Osteocyte (in vitro differentiated cells): Measurements from ENCODE around the gene SNAI3. TPM values are rescaled to one million over a fixed set of nuclear protein-coding genes. Genes with fewer than 3 reads are reported as not detected.

ENCODE experiments used
- DNase-seq: peaks from one replicate; pipeline ENCODE4 v3.0.0; 2021; ENCODE audit warnings: mixed read lengths; ENCODE audit not compliant: unreplicated experiment; ENCODE audit errors: extremely low spot score
- H3K27ac Mint-ChIP-seq: one replicate; pipeline ENCODE4 v1.8.0; 2021; ENCODE audit warnings: mild to moderate bottlenecking, mixed read lengths; ENCODE audit not compliant: unreplicated experiment
- H3K27me3 Mint-ChIP-seq: one replicate; pipeline ENCODE4 v1.8.0; 2021; ENCODE audit warnings: mixed read lengths; ENCODE audit not compliant: unreplicated experiment
- H3K36me3 Mint-ChIP-seq: one replicate; pipeline ENCODE4 v1.8.0; 2021; ENCODE audit warnings: mixed read lengths; ENCODE audit not compliant: unreplicated experiment
- H3K4me1 Mint-ChIP-seq: one replicate; pipeline ENCODE4 v1.8.0; 2021; ENCODE audit warnings: mixed read lengths; ENCODE audit not compliant: unreplicated experiment
- H3K4me3 Mint-ChIP-seq: one replicate; pipeline ENCODE4 v1.8.0; 2021; ENCODE audit warnings: mild to moderate bottlenecking, moderate library complexity, mixed read lengths; ENCODE audit not compliant: unreplicated experiment
- H3K9me3 Mint-ChIP-seq: one replicate; pipeline ENCODE4 v1.8.0; 2021; ENCODE audit warnings: mixed read lengths; ENCODE audit not compliant: unreplicated experiment
- CTCF ChIP-seq: fragments of 200-600 bp; sonication (generic); IDR thresholded peaks from 2 replicates; pipeline ENCODE4 v1.5.0; 2021; ENCODE audit warnings: antibody characterized with exemption, mild to moderate bottlenecking, moderate library complexity
- total RNA-seq: library from RNA; stranded (reverse); gene quantifications from 2 replicates; pipeline ENCODE4 v1.2.1, GENCODE V29; 2021

The SNAI3 gene
- total RNA-seq, 1 donor from 2014 or later, result not detected

GRCh38 chr16:88703486-88704309 lies 17.4 kb upstream of the SNAI3 start:
- H3K27ac Mint-ChIP-seq, result no peak overlapping the region
- no peaks in the 10 kb centered on the region for H3K36me3 Mint-ChIP-seq
- peaks cover 33% of the 10 kb centered on the region for H3K4me1 Mint-ChIP-seq
- H3K4me3 Mint-ChIP-seq, result peak overlapping the region; percentile 21
- DNase-seq, result no peak
- H3K9me3 Mint-ChIP-seq, result no peaks in the 10 kb centered on the region
- no peaks in the 10 kb centered on the region for H3K27me3 Mint-ChIP-seq
- no peak for TF ChIP-seq CTCF

GRCh38 chr16:88702371-88703210 lies 16.3 kb upstream of the SNAI3 start:
- Mint-ChIP-seq H3K27me3 (no peaks in the 10 kb centered on the region), H3K4me1 (peaks cover 32% of the 10 kb centered on the region), H3K4me3 (peak overlapping the region; percentile 35), H3K36me3 (peaks cover 3% of the 10 kb centered on the region), H3K27ac (no peak overlapping the region), H3K9me3 (no peaks in the 10 kb centered on the region)
- DNase-seq, result no peak
- TF ChIP-seq CTCF, result no peak

GRCh38 chr16:88701581-88702370 lies 15.5 kb upstream of the SNAI3 start:
- DNase-seq, result no peak
- Mint-ChIP-seq H3K4me3 (no peak overlapping the region), H3K27ac (no peak overlapping the region), H3K9me3 (no peaks in the 10 kb centered on the region), H3K4me1 (peaks cover 25% of the 10 kb centered on the region), H3K36me3 (peaks cover 4% of the 10 kb centered on the region), H3K27me3 (no peaks in the 10 kb centered on the region)
- TF ChIP-seq CTCF, result no peak

- no peaks in the 10 kb centered on the region for H3K9me3 Mint-ChIP-seq
- peaks cover 25% of the 10 kb centered on the region for H3K4me1 Mint-ChIP-seq
- H3K27me3 Mint-ChIP-seq, result no peaks in the 10 kb centered on the region
- TF ChIP-seq CTCF, result no peak
- no peak overlapping the region for H3K4me3 Mint-ChIP-seq
- peaks cover 4% of the 10 kb centered on the region for H3K36me3 Mint-ChIP-seq
- peak overlapping the region; percentile 56 for H3K27ac Mint-ChIP-seq
- DNase-seq, result peak; percentile 90
Measured at GRCh38 chr16:88700636-88701482, 14.6 kb upstream of the SNAI3 start.
